Omental fat pad (tissue), 4 donors: ENCODE data around the gene GTPBP3. TPM values are rescaled to one million over a fixed set of nuclear protein-coding genes. Genes with fewer than 3 reads are reported as not detected.
"Not testable (repeated sequence)": the region's sequence is repeated elsewhere in the genome, so short reads cannot be mapped to it uniquely, and the experiment has no call there.

ENCODE experiments used
- ATAC-seq: fragments of 150-250 bp; one replicate; pipeline ENCODE4 v1.9.1; 2016; ENCODE audit warnings: mild to moderate bottlenecking, moderate library complexity; ENCODE audit not compliant: low FRiP score
- DNase-seq: peaks from one replicate; pipeline ENCODE4 v3.0.0-alpha.2; 2019; ENCODE audit warnings: low spot score
- total RNA-seq, 4 donors: library from RNA; depleted of rRNA; stranded (reverse); fragments of >200 nt; gene quantifications; one replicate each; pipeline ENCODE4 v1.1.0, GENCODE V29; 2016
- TF ChIP-seq, protein P1 (sequence below), 3 donors: fragments of 450-650 bp; IDR thresholded peaks; one replicate each; pipeline ENCODE4 v1.5.1; 2016 to 2017; ENCODE audit warnings: antibody characterized with exemption in 3 of 3, mild to moderate bottlenecking in 3 of 3, moderate library complexity in 2 of 3

The GTPBP3 gene, protein sequence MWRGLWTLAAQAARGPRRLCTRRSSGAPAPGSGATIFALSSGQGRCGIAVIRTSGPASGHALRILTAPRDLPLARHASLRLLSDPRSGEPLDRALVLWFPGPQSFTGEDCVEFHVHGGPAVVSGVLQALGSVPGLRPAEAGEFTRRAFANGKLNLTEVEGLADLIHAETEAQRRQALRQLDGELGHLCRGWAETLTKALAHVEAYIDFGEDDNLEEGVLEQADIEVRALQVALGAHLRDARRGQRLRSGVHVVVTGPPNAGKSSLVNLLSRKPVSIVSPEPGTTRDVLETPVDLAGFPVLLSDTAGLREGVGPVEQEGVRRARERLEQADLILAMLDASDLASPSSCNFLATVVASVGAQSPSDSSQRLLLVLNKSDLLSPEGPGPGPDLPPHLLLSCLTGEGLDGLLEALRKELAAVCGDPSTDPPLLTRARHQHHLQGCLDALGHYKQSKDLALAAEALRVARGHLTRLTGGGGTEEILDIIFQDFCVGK
- 10 to 100 TPM in 2 of 4 donors, 1 to 10 TPM in 2; 7.2 to 36.4 (median 12.0) TPM for total RNA-seq

DNA sequence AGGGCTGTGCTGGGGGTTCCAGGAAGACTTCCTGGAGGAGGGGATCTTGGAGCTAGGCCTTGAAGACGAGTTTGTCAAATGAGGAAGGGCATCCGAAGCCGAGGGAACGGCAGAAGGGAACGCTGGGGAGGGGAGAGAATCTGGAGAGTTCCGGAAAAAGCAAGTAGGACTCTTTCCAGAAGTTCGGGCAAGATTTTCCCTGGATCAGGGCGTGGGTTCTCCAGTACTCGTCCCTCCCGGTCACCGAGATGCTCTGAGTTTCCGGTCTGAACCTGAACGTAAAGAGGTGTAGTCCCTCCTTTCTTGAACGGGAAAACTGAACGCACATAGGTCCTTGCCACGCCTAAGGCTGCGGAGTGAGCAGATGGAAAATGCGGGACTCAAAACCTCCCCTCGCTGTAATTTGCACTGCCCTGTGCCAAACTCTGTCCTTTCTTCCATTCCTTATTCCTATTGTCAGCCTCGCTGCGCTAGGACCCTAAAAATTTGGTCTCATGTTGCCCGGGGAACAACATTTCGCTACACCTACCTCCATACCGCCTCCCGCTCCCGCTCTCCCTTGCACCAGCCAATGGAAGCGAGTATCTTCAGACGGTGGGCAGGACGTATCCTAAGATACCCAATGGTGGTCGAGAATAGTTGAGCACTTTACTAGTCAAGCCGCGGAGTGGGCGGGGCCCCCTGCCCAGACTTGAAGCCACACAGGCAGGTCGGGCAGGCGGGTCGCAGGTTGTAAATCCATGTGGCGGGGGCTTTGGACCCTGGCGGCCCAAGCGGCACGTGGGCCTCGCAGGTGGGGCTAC, at the start of gene GTPBP3:
GTPBP3 (plus strand) TSS at position 682 of the 803 bp plus-strand sequence; CDS start at position 741, 59 bp downstream.
- ATAC-seq (peak; percentile 88), DNase-seq (peak; percentile 92)
- TF ChIP-seq, protein P1, sequence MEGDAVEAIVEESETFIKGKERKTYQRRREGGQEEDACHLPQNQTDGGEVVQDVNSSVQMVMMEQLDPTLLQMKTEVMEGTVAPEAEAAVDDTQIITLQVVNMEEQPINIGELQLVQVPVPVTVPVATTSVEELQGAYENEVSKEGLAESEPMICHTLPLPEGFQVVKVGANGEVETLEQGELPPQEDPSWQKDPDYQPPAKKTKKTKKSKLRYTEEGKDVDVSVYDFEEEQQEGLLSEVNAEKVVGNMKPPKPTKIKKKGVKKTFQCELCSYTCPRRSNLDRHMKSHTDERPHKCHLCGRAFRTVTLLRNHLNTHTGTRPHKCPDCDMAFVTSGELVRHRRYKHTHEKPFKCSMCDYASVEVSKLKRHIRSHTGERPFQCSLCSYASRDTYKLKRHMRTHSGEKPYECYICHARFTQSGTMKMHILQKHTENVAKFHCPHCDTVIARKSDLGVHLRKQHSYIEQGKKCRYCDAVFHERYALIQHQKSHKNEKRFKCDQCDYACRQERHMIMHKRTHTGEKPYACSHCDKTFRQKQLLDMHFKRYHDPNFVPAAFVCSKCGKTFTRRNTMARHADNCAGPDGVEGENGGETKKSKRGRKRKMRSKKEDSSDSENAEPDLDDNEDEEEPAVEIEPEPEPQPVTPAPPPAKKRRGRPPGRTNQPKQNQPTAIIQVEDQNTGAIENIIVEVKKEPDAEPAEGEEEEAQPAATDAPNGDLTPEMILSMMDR (IDR thresholded peaks at IDR 0.05): no peak

DNA sequence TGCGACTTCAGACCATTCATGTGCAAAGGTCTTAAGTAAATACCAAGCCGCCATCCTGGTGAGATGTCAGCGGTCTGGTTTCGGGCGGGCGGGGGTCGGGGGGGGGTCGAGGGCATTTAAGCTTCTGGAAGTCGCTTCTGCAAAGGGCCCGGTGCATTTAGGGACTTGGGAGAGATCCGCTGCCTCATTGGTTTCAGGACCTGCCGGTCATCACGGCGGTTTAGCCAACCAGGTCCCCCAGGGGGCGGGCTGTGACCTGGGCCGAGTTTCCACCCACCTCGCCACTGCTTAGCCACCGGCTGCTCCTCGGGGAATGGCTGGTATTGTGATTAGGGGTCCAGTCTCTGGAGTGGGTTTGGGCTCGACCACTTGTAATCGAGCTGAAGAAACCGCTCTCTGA, 47.9 kb upstream of the GTPBP3 start:
- TF ChIP-seq, protein P1 (IDR thresholded peaks at IDR 0.05): no peak
- no peak for ATAC-seq

DNA sequence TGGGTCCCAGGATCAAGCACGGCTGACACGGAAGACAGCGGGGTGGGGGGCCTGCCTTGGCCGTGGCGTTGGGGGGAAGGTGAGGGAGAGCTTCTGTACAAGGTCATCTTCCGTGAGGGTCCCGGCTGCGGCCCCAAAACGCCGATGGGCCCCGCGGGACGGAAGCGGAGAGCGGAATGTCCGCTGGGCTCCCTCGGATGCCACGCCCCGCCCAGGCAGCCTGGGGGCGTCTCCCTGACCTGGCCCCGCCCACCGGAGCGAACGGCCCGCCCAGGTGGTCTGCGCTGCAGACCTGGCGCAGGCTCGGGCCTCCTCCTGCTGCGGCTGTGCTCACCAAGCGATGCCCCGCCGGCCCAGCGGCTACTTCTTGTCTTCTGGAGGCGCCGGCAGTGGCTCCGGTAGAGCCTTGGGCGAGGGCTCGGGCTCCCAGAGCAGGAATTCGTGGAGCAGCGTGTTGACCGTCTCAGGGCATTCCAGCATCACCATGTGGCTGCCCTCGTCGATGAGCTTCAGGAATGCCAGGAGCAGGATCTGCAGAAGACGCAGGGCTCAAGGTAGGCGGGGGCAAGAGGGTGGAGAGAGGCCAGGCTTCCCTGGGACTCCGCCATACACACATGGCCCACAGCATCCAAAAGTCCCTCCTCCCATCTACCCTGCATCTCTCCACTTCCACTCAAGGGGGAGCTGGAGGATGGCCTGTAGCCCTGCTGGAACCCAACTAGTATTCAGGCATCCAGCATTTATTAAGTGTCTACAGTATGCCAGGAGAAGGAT, 44.9 kb upstream of the GTPBP3 start:
- ATAC-seq: peak; percentile 93
- peak; percentile 68 for DNase-seq
- TF ChIP-seq, protein P1 (IDR thresholded peaks at IDR 0.05): no peak

More for the DNA sequence above, 47.9 kb upstream of the GTPBP3 start:
- no peak for DNase-seq

DNA sequence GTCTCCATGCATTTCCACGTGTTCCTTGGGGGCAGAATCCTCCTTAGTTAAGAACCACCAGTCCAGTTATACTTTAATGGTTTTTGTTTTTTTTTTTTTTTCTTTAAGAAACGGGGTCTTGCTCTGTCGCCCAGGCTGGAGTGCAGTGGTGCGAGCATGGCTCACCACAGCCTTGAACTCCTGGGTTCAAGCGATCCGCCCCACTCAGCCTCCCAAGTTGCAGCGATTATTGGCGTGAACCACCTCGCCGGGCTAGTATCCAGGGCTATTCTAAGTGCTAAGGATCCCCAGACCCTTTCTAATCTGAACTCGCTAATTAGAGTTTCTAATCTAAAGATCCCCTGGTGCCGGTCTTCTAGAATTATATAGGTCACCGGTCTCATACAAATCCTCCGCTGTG, 43.7 kb upstream of the GTPBP3 start:
- DNase-seq (no peak), ATAC-seq (no peak)
- TF ChIP-seq, protein P1 (IDR thresholded peaks at IDR 0.05): no peak

DNA sequence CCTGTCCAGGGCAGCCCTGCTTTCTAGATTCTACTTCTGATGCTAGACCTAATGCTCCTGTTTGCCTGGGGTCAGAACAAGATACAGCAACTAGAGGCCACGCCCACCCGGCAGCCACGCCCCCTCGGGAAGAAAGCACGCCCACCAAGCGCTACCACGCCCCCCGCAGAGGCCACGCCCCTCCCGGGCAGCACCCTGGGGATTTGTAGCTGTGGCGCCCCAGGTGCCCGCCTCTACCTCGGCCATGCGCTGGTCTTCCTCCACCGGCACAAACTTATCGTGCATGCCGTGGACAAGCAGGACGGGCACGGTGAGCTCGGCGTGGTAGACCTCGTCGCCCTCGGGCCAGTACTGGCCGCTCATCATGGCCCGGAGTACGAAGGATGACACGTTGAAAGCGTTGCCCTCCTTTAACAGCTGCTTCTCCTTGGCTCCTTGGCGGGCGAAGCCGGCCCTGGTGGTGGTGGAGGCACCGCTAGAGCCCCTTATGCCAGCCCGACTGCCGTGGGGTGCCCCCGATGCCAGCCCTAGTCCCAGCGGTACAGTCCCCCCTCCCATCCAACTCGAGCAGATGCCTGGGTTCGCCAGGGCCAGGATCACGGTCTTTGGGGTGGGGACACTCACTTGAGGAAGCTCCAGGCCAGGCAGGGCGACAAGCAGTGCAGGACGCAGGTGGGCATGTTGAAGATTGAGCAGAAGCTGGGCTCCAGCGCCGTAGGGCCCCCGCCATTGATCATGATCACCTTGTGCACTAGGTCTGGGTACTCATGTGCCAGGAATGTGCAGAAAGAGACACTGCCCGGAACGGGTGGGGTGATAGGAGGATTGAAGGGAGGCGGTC, 43.1 kb upstream of the GTPBP3 start:
- no peak for DNase-seq
- ATAC-seq: no peak
- TF ChIP-seq, protein P1 (IDR thresholded peaks at IDR 0.05): no peak

DNA sequence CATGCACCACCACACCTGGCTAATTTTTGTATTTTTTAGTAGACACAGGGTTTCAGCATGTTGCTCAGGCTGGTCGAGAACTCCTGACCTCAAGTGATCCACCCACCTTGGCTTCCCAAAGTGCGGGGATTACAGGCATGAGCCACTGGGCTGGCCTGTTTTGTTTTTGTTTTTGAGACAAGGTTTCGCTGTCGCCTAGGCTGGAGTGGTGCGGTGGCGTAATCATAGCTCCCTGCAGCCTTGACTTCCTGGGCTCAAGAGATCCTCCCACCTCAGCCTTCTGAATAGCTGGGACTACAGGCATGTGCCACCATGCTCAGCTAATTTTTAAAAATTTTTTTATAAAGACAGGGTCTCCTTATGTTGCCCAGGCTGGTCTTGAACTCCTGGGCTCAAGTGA, 41.8 kb upstream of the GTPBP3 start:
- not testable (repeated sequence) for ATAC-seq, DNase-seq
